Cardiac muscle cell (in vitro differentiated cells and primary cell): Measurements from ENCODE around the gene CAMP. TPM values are rescaled to one million over a fixed set of nuclear protein-coding genes. Genes with fewer than 3 reads are reported as not detected.
"Not testable (repeated sequence)": the region's sequence is repeated elsewhere in the genome, so short reads cannot be mapped to it uniquely, and the experiment has no call there.

Experiments used
- DNase-seq, 2 donors: peaks; one replicate each; pipeline versions ENCODE4 v3.0.0 to v3.0.0-alpha.2; 2010 to 2017; ENCODE audit warnings: low read depth in 1 of 2, low spot score in 1 of 2
- H3K27ac ChIP-seq: fragments of 200-600 bp; sonication (generic); 2 replicates; pipeline ENCODE4 v1.5.1; 2016
- H3K27me3 ChIP-seq: fragments of 200-600 bp; sonication (generic); 2 replicates; pipeline ENCODE4 v1.6.0; 2016; ENCODE audit warnings: control low read depth
- H3K36me3 ChIP-seq: fragments of 200-600 bp; sonication (generic); 2 replicates; pipeline ENCODE4 v1.5.1; 2016; ENCODE audit warnings: control low read depth
- H3K4me1 ChIP-seq: fragments of 200-600 bp; sonication (generic); 2 replicates; pipeline ENCODE4 v1.8.1; 2017; ENCODE audit warnings: low read depth, mild to moderate bottlenecking, mixed run types
- H3K4me3 ChIP-seq: fragments of 200-600 bp; sonication (generic); 2 replicates; pipeline ENCODE4 v1.5.1; 2016; ENCODE audit warnings: mild to moderate bottlenecking
- H3K9me3 ChIP-seq: fragments of 200-600 bp; sonication (generic); 2 replicates; pipeline ENCODE4 v1.5.1; 2017; ENCODE audit warnings: low read depth, mild to moderate bottlenecking, control low read depth
- polyA plus RNA-seq: library from polyadenylated mRNA; unstranded; fragments of >200 nt; fragmentation: Nextera tagmentation; extraction: Ambion mirVana; gene quantifications from 2 replicates; pipeline ENCODE4 v1.2.1, GENCODE V29; 2016
- total RNA-seq: library from RNA; depleted of rRNA; stranded (reverse); fragments of >200 nt; gene quantifications from 2 replicates; pipeline ENCODE4 v1.2.3, GENCODE V29; 2016
- TF ChIP-seq, protein P1 (sequence below): IDR thresholded peaks from 2 replicates; pipeline ENCODE4 v1.5.1; 2012; ENCODE audit warnings: low read depth, mild to moderate bottlenecking, low read length

The CAMP gene
- total and polyA plus RNA-seq, 2 experiments from 2014 or later, result not detected

DNA sequence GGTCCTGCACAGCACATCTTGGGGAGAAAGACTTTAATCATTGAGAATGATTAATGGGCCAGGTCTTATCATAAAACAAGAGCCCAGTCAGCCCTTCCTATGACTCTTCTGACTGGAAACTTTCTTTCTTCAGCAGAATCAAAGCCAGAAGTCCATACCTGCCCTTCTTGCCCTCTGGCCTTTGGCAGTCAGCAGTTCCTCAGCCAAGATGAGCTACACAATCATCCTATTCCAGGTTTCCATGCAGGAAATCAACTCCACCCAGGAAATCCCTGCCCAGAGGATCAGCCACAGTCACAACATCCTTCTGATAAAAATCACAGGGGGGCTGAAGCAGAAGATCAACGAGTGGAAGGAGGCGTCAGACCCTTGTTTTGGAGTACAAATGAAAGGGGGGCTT is 44.5 kb downstream of the CAMP start:
- no peaks in the 10 kb centered on the region for H3K9me3 ChIP-seq
- TF ChIP-seq, protein P1, sequence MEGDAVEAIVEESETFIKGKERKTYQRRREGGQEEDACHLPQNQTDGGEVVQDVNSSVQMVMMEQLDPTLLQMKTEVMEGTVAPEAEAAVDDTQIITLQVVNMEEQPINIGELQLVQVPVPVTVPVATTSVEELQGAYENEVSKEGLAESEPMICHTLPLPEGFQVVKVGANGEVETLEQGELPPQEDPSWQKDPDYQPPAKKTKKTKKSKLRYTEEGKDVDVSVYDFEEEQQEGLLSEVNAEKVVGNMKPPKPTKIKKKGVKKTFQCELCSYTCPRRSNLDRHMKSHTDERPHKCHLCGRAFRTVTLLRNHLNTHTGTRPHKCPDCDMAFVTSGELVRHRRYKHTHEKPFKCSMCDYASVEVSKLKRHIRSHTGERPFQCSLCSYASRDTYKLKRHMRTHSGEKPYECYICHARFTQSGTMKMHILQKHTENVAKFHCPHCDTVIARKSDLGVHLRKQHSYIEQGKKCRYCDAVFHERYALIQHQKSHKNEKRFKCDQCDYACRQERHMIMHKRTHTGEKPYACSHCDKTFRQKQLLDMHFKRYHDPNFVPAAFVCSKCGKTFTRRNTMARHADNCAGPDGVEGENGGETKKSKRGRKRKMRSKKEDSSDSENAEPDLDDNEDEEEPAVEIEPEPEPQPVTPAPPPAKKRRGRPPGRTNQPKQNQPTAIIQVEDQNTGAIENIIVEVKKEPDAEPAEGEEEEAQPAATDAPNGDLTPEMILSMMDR, result no peak
- no peak for DNase-seq
- H3K36me3 ChIP-seq, result peaks cover 19% of the 10 kb centered on the region
- no peak overlapping the region for H3K27ac ChIP-seq
- no peaks in the 10 kb centered on the region for H3K27me3 ChIP-seq
- H3K4me1 ChIP-seq, result no peaks in the 10 kb centered on the region
- no peak overlapping the region for H3K4me3 ChIP-seq

DNA sequence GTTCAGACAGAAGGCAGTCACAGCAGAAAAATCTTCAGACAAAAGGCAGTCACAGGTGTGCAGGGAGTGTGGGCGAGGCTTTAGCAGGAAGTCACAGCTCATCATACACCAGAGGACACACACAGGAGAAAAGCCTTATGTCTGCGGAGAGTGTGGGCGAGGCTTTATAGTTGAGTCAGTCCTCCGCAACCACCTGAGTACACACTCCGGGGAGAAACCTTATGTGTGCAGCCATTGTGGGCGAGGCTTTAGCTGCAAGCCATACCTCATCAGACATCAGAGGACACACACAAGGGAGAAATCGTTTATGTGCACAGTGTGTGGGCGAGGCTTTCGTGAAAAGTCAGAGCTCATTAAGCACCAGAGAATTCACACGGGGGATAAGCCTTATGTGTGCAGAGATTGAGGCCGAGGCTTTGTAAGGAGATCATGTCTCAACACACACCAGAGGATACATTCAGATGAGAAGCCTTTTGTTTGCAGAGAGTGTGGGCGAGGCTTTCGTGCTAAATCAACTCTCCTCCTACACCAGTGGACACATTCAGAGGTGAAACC is 45.2 kb downstream of the CAMP start:
- DNase-seq, result no peak
- no peak overlapping the region for H3K27ac ChIP-seq
- peaks cover 19% of the 10 kb centered on the region for H3K36me3 ChIP-seq
- H3K27me3 ChIP-seq, result no peaks in the 10 kb centered on the region
- TF ChIP-seq, protein P1, result no peak
- H3K4me3 ChIP-seq, result no peak overlapping the region
- H3K9me3 ChIP-seq, result no peaks in the 10 kb centered on the region
- no peaks in the 10 kb centered on the region for H3K4me1 ChIP-seq

DNA sequence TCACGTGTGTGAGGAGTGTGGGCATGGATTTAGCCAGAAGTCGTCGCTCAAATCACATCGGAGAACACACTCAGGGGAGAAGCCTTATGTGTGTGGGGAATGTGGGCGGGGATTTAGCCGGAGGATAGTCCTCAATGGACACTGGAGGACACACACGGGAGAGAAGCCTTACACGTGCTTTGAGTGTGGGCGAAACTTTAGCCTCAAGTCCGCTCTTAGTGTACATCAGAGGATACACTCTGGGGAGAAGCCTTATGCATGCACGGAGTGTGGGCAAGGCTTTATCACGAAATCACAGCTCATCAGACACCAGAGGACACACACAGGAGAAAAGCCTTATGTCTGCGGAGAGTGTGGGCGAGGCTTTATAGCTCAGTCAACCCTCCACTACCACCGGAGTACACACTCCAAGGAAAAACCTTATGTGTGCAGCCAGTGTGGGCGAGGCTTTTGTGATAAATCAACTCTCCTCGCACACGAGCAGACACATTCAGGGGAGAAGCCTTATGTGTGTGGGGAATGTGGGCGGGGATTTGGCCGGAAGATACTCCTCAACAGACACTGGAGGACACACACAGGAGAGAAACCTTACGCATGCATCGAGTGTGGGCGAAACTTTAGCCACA is 45.8 kb downstream of the CAMP start:
- Histone ChIP-seq H3K9me3 (no peaks in the 10 kb centered on the region), H3K27me3 (no peaks in the 10 kb centered on the region), H3K27ac (no peak overlapping the region), H3K4me1 (peaks cover 2% of the 10 kb centered on the region), H3K36me3 (peaks cover 15% of the 10 kb centered on the region), H3K4me3 (no peak overlapping the region)
- peak in 1 of 2 donors; percentile 18 for DNase-seq
- TF ChIP-seq, protein P1, result no peak

DNA sequence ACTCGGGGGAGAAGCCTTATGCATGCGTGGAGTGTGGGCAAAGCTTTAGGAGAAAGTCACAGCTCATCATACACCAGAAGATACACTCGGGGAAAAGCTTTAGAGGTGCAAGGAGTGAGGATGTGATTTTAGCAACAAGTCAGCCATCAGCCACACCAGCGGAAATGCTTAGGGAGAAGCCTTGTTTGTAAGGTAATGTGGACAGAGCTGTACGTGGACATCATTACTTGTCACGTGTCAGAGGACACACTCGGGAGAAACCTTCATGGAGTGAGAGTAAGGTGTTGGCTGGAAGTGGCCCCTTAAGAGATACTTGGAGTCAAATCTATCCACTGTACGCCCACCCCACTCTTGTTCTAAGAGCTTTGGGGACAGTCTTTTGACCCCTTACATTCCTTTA is 46.3 kb downstream of the CAMP start:
- Histone ChIP-seq H3K36me3 (peaks cover 14% of the 10 kb centered on the region), H3K27me3 (no peaks in the 10 kb centered on the region), H3K4me3 (no peak overlapping the region), H3K9me3 (no peaks in the 10 kb centered on the region), H3K4me1 (peaks cover 2% of the 10 kb centered on the region), H3K27ac (no peak overlapping the region)
- TF ChIP-seq, protein P1, result no peak
- DNase-seq, result no peak

DNA sequence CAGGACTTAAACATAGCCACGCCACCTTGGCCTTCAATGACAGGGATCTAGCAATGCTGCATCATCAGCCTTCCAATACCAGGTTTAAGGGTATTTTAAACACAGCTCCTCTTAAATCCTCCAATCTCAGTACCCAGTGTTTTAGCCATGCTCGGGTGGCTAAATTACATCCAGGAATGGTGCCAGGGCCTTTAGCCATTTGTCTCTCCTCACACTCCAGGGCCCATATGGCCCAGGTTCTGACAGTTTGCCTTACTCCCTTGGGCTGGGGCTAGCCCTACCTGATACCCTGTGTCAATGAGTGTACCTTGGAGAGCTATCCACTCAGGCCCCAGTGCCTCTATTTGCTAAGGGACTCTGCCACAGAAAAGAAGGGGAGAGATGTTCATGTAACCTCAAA is 47.0 kb downstream of the CAMP start:
- DNase-seq, result no peak
- Histone ChIP-seq H3K27me3 (no peaks in the 10 kb centered on the region), H3K4me3 (no peak overlapping the region), H3K36me3 (peaks cover 14% of the 10 kb centered on the region), H3K27ac (no peak overlapping the region), H3K9me3 (no peaks in the 10 kb centered on the region), H3K4me1 (peaks cover 2% of the 10 kb centered on the region)
- TF ChIP-seq, protein P1, result no peak

DNA sequence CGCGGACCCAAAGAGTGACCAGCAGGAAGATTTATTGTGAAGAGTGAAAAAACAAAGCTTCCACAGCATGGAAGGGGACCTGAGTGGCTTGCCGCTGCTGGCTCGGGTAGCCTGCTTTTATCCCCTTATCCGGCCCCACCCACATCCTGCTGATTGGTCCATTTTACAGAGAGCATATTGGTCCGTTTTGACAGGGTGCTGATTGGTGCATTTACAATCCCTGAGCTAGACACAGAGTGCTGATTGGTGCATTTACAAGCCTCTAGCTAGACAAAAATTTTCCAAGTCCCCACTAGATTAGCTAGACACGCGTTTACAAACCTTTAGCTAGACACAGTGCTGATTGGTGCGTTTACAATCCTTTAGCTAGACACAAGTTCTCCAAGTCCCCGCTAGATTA is 47.9 kb downstream of the CAMP start:
- not testable (repeated sequence) for H3K27ac ChIP-seq, H3K4me1 ChIP-seq, DNase-seq, H3K9me3 ChIP-seq, H3K4me3 ChIP-seq, H3K27me3 ChIP-seq
- H3K36me3 ChIP-seq, result peaks cover 12% of the 10 kb centered on the region
